A549 treated with AZD2906 at 1 μM for 4 hours (cell line): ENCODE results near the gene C3orf85. TPM values are rescaled to one million over a fixed set of nuclear protein-coding genes. Genes with fewer than 3 reads are reported as not detected.

Experiments
- total RNA-seq: library from RNA; stranded (reverse); fragments of 200-300 nt; extraction: Qiagen RNA extraction; gene quantifications from 5 replicates; pipeline ENCODE4 v1.2.3, GENCODE V29; 2022

Gene C3orf85
- not detected in 5 replicates for total RNA-seq

GRCh38 chr3:109136523-109136922 lies at the start of gene C3orf85:
Gene C3orf85 (plus strand): TSS chr3:109136719. CDS start chr3:109136848, 129 bp downstream.

GRCh38 chr3:109117939-109118338 lies 18.6 kb upstream of the C3orf85 start, which contains the start of gene MORC1:
Gene MORC1 (minus strand): TSS chr3:109118134. CDS start chr3:109118059, 75 bp downstream.

Other genes with a start within 250 kb of the C3orf85 start
- gene GUCA1C, start 182.8 kb upstream of the C3orf85 start, total RNA-seq, result not detected in 5 replicates
- not detected in 5 replicates for gene MORC1, start 18.6 kb upstream of the C3orf85 start, total RNA-seq
- gene DPPA2, start 179.8 kb downstream of the C3orf85 start, total RNA-seq, result not detected in 5 replicates
- gene DPPA4, start 200.8 kb downstream of the C3orf85 start, total RNA-seq, result not detected in 5 replicates